Retina (tissue), 1 donor: Measurements from ENCODE around the gene VRTN.
"Not testable (repeated sequence)": the region's sequence is repeated elsewhere in the genome, so short reads cannot be mapped to it uniquely, and the experiment has no call there.

ENCODE experiments used
- DNase-seq: peaks from one replicate; pipeline ENCODE4 v3.0.0-alpha.2; 2016

The VRTN gene, protein sequence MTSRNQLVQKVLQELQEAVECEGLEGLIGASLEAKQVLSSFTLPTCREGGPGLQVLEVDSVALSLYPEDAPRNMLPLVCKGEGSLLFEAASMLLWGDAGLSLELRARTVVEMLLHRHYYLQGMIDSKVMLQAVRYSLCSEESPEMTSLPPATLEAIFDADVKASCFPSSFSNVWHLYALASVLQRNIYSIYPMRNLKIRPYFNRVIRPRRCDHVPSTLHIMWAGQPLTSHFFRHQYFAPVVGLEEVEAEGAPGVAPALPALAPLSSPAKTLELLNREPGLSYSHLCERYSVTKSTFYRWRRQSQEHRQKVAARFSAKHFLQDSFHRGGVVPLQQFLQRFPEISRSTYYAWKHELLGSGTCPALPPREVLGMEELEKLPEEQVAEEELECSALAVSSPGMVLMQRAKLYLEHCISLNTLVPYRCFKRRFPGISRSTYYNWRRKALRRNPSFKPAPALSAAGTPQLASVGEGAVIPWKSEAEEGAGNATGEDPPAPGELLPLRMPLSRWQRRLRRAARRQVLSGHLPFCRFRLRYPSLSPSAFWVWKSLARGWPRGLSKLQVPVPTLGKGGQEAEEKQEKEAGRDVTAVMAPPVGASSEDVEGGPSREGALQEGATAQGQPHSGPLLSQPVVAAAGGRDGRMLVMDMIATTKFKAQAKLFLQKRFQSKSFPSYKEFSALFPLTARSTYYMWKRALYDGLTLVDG

DNA sequence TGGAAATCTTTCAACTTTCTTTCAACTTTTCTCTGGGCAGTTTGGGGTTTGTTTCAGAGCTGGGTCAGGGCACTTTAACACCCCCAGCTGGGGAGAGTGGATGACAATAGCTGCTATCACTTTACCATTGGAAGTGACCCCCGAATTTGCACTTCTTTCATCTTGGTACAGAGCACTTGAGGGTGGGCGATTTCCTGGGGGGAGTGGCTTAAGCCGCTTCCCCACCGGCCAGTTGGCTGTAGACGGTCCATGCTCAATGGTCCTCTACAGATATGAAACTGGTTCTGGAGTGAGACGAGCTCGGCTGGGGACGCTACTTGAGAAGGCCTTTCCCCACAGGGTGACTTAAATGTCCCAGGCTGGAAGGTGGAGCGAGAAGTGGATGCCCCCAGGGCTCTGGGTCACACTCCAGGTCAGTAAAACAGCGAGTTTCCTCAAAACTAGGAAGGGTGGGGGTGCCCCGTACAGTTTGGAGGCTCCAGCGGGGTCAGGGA, at the start of gene VRTN:
VRTN (plus strand) TSS at position 231 of the 494 bp plus-strand sequence. CDS start 8,313 bp downstream, outside the sequence.
- DNase-seq, result no peak

DNA sequence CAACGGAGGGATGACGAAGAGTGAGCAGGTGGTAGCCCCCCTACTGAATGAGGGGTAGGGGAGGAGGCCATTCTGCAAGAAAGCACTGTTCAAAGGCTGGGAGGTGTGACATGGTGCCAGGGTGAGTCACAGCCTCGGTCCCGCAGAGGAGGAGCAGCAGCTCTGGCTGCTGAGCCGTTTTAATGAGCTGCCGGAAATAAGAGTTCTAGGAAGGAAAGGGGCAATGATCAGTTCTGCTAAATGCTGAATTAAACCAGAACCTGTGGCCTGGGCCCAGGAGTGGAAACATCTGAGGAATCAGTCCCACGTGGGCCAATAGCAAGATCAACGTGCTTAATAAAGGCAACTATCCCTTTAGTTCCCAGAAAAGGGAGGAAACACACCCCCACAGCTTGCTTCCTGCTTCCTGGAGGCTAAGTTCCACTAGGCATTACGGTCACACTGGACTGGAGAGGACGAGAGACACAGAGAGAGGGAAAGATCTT, 49.2 kb upstream of the VRTN start:
- DNase-seq, result no peak

DNA sequence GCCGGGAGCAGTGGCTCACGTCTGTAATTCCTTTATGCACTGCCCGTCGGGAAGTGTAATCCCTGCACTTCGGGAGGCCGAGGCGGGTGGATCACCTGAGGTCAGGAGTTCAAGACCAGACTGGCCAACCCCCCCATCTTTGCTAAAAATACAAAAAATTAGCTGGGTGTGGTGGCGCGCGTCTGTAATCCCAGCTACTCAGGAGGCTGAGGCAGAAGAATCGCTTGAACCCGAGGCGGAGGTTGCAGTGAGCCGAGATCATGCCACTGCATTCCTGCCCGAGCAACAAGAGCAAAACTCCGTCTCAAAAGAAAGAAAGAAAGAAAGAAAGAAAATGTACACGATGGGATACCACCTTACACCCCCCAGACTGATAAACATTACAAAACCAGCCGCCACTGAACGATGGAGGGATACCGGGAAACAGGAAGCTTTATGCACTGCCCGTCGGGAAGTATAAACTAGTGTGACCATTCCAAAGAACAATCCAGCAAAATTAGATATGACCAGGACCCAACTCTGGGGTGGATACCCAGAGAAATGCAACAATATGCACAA, 46.6 kb upstream of the VRTN start:
- DNase-seq, result no peak

DNA sequence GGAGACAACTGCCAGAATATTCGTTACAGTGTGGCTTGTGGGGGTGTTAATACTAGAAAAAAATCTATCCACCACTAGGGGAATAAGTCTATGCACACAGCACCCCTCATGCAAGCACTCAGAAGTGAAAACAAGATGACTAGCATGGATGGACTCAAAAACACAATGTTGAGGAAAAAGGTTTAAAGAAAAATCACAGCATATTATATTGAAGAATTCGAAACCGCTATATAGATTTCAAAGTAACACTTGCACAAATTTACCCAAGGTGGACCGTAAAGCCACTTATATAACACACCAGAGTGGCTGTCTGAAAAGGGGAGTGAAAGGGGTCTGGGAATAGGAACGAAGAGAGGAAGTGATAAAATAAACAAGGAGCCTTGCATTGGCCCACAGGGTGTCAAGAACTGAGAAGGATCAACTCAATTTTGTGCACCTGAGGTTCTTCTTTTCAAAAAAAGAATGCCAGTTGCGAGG, 46.1 kb upstream of the VRTN start:
- DNase-seq, result peak; percentile 66

DNA sequence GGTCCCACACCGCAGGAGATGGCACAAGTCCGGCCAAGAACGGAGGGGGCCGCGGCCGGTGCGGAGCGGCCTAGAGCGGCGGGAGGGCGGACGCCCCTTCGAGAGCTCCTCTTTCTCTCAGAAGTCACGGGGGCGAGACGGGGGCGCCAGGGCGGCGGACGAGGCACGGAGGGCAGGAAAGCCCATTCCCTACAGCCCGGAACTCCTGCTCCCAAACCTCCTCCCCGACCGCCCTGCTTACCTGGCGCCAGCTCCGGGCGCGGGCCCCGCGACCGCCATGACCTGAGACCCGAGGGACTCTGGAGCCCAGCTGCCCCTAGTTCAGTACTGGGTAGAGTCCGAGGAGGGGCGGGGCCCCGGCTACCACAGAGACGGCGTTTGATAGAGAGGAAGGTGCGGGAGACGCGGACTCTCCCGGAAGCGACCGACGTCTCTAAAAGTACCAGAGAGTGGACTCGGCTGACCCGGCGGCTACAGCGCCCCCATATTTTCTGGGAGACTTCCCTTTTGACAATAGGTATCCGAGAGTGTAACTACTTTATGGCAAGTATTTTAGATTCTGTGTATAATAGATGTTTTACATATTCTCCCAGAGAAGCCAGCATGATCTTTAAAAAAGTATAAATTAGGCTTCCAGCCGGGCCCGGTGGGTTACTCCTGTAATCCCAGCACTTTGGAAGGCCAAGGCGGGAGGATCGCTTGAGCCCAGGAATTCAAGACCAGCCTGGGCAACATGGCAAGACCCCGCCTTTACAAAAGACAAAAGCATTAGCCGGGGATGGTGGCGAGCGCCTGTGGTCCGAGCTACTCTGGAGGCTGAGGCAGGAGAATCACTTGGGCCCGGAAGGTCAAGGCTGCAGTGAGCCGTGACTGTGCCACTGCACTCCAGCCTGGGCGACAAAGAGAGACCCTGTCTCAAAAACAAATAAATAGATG, 45.4 kb upstream of the VRTN start, which contains the start of gene ABCD4:
ABCD4 (minus strand) TSS at position 301 of the 936 bp plus-strand sequence; CDS start at position 279, 22 bp downstream.
- peak; percentile 97 for DNase-seq

DNA sequence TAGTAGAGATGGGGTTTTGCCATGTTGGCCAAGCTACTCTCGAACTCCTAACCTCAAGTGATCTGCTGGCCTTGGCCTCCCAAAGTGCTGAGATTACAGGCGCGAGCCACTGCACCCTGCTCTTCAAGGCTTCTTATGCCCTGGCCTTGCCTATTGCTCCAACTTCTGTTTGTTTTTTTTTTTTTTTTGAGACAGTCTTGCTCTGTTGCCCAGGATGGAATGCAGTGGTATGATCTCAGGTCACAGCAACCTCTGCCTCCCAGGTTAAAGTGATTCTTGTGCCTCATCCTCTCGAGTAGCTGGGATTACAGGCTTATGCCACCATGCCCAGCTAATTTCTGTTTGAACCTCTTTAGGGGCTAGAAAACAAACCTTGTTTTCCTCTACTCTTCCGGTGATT, 39.6 kb upstream of the VRTN start:
- no peak for DNase-seq

DNA sequence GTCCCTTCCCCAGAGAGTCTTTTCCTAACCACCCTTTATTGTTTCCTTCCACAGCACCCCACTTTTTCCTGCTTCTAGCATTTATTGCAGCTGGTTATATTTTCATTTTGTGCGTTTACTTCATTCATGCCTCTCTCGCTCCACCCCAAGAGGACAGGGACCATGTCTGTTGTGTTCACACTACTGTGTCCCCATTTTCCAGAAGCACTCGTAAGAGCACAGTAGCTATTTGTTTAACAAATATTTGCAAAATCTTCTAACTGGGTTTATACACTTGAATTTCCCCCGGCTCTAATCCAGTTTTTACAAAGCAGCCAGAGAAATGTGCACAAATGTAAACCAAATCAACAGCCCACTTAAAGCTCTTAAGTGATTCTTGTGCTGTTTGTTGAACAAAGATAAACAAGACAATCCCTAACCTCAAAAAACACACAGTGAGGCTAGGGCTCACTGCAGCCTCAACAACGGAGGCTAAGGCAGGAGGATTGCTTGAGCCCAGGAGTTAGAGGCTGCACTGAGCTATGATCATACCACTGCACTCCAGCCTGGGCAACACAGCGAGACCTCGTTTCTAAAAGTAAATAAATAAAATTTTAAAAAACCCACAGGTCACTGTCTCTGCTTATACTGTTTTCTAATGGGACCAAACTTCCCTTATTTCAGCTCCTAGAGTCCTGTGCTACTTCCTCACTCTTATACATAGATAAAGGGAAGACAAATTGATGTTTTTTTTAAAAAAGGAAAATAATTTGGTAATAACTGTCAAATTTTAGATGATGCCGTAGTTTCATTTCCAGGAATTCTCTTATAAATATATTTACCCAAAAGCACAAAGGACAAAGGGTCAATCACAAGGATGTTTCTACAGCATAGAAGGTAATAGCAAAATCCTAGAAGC, 38.9 kb upstream of the VRTN start:
- DNase-seq, result no peak

DNA sequence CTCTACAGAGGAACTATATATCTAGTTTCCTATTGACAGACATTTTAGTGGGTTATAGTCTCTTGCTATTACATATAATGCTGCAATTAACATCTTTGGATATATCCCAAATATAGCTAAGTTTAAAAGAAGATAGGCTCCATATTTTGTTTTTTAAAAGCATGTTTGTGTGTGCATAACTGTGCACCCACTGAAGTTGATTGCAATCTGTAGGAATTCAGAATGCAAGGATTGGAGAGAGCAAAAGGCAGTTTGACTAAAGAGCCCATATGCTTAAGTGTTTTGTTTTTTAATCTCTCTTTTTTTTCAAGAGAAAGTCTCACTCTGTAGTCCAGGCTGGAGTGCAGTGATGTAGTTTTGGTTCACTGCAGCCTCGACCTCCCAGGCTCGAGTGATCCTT, 36.1 kb upstream of the VRTN start:
- no peak for DNase-seq

DNA sequence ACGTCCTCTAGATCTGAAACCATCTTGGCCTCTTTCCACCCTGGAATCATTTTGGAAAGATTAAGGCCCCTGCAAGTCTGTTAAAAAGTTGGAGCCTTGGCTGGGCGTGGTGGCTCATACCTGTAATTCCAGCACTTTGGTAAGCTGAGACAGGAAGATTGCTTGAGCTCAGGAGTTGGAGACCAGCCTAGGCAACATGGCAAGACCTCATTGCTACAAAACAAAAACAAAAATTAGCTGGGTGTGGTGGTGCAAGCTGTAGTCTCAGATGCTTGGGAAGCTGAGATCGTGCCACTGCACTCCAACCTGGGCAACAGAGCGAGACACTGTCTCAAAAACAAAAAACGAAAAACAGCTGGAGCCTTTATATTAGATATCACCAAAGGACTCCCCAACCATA, 34.7 kb upstream of the VRTN start:
- DNase-seq, result no peak

DNA sequence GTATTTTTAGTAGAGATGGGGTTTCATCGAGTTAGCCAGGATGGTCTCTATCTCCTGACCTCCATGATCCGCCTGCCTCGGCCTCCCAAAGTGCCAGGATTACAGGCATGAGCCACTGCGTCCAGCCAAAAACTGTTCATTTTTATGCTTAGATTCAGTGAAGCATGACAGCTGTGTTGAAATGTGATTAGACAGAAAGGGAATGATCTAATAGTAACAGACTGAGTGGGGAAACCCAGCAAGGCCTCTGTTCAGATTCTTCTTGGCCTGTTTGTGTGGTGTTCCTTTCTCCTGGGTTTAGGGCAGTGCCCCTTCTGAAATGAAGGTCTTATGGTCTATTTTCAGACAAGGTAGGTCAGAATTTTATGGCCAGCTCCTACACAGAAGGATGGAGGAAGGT, 33.7 kb upstream of the VRTN start:
- peak; percentile 25 for DNase-seq

DNA sequence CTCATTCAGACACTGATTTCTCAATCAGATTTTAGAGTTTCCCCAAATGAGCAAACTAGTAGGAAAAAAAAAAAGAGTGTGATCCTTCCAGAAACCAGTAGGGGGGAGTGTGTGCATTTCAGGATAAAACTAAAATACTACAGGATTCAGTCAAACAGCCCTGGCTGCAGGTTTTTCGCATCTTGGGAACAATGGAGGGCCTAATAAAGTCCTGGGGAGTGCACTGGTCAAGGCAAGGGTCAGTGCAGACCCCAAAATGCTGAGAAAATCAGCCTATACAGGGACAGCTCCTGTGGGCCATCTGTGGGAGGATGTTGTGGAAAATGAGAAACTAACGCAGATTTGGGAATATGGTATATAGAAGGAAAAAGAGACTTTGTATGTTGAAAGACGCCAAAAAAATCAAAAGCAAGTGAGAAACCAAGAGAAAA, 23.3 kb upstream of the VRTN start:
- peak; percentile 48 for DNase-seq

DNA sequence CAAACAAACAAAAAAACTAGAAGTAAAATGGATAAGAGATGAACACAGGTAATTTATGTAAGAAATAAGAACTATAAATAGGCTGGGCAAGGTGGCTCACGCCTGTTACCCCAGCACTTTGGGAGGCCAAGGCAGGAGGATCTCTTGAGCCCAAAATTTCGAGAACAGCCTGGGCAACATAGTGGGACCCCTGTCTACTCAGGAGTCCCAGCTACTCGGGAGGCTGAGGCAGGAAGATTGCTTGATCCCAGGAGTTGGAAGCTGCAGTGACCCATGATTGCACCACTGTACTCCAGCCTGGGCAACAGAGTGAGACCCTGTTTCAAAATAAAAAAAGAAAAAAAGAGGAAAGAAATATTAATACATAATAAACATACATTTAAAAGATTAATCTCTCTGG, 22.8 kb upstream of the VRTN start:
- DNase-seq, result no peak

DNA sequence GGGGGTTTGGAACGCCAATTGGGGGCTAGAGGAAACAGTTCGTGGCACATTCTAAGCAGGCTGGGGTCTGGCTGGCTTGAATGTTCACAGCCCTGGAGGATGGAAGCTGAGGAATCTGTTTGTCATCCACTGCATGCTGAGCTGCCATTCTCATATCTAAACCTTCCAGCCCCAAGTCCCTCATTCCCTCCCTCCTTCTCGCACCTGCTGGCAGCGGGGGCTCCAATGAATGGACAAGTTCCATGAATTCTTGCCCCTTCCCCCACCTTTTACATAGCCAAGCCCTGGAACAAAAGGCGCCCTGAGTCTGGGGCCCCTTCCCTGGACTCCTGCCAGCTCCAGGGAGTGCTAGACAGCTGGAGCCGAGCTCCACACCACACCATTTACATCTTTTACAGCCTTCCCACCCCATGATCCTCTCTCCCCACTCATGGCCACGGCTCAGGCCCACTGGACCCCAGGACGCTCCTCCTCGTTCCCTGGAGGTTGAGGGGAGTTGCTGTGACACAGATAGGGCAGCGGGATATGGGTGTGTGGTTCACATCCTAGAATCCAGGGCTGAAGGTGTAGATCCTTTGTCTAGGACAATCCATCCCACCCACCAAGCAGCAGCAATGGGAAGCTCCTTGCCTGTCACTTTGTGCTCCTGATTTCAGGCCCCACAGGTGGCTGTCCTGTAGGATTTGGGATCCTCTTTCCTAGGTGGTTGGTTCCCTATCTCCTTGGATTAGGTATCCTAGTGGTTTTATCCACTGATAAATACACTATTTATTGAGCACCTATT, 21.7 kb upstream of the VRTN start:
- peak; percentile 80 for DNase-seq

DNA sequence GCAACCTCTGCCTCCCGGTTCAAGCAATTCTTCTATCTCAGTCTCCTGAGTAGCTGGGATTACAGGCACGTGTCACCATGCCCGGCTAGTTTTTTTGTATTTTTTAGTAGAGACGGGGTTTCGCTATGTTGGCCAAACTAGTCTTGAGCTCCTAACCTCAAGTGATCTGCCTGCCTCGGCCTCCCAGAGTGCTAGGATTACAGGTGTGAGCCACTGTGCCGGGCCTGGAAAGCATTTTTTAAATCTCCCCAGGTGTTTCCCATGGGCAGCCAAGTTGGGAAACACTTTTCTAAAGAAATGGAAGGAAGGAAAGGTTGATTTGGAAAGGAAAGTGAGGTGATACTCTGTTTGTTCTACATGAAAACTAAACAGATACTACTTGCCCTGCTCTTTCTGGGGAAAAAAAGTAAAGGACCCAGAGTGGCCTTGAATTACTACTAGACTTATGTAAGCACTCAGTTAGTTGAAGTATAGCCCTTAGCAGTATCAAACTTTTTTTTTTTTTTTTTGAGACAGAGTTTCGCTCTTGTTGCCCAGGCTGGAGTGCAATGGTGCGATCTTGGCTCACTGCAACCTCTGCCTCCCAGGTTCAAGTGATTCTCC, 18.2 kb upstream of the VRTN start:
- not testable (repeated sequence) for DNase-seq

DNA sequence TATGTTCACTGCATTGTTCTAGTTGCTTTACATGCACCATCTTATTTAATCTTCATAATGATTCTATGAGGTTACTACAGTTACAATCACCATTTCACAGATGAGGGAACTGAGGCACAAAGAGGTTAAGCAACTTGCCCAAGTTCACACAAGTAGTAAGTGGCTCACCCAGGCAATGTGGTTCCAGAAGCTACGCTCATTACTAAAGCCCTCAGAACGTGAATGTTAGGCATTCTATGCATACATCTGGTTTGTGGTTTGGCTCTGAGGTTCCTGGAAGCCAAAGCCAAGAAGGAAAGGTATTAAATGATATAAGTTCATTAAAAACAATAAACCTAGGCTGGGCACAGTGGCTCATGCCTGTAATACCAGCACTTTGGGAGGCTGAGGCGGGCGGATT, 14.4 kb upstream of the VRTN start:
- no peak for DNase-seq

DNA sequence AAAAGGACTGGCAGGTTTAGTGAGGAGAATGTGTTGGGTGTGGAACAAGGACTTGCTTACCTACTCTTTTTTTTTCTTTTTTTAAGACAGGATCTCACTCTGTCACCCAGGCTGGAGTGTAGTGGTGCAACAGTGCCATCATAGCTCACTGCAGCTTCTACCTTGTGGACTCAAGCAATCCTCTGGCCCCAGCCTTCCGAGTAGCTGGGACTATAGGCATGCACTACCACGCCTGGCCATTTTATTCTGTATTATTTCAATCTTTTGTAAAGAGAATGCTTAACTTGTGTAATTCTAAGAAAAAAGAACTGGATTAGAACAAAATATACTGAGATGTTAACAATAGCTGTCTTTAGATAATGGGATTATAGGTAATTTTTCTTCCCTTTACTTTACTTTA, 1.9 kb upstream of the VRTN start:
- DNase-seq, result no peak

DNA sequence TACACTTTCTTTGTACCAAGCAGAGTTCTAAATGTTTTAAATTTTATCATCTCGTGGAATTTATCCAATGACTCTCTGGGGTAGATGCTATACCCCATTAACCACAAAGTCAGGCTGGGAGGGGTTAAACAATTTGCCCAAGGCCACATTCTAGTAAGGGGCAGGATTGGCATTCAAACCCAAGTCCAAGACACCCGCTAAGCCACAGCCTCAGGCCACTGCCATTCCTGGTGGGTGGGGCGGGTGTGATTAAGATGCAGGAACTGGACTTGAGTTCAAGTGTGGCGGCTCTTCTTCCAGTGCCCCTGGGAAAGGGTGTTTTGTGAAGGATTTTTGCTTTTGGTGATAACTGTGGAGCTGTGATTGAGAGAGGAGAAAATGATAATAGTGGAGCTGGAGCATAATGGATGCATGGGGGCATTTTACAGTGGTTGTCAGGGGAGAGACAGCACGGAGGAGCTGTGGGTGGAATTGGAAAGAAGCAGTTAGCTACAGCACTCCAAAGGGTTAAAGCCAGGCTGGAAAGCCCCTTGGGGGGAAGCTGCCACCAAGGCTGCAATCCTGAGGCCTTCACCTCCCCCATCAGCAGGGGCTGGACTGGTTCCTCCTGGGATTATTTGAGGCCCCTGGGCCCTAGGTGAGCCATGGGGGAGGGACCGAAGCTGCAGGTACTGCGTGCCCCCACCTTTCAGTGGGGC, 1.0 kb upstream of the VRTN start:
- no peak for DNase-seq

DNA sequence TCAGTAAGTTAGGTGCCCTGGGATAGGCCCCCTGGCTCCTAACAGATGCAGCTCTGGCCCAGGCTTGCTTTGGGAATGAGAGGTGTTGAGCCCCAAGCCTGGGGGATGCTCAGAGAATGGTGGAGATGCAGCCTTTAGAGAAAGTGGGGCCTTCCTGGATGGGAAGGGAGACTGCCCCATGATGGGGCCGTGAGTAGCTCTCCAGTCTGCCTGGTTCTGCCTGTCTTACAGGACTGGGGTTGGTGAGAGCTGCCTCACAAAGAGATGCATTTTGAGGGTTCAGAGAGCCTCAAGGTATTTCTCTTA, 523 bp upstream of the VRTN start:
- DNase-seq, result no peak

DNA sequence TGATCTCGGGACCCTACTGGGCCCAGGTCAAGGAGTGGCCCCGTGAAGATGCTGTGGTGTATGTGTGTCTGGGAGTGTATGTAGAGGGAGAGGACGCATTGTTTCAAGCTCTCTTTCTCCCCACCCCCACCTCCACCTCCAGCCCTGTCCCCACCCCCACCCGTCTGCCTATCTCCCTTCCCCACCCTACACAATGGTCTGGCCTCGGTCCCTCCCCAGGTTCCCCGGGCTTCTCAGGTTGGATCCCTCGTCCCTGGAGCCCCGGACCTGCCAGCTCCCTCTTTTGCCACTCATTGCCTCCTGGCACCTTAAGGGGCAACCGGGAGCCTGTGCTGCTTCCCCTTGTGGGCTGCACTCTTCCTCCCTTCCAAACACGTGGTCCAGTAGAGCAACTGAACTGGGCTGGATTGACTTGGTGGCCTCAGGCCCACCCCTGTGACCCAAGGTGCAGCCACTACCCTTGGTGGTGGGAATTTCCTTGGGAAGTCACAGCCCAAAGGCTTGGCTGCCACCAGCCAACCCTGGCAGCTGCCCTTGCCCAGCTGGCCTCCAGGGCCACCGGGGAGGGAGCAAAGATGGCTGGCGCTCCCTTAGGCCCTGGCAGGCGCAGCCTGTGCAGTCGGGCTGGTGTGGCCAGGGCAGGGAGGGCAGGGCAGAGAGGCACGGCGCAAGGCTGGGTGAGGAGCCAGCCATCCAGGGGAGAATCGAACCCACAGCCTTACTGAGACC, 628 bp downstream of the VRTN start:
- no peak for DNase-seq
